ENCODE data around the gene TRIM22. TPM values are rescaled to one million over a fixed set of nuclear protein-coding genes. Genes with fewer than 3 reads are reported as not detected.
"Not testable (repeated sequence)": the region's sequence is repeated elsewhere in the genome, so short reads cannot be mapped to it uniquely, and the experiment has no call there.

TRIM22 gene
- total and polyA plus RNA-seq, 4 donors, result 11.8 to 26.0 (median 19.9) TPM

DNA sequence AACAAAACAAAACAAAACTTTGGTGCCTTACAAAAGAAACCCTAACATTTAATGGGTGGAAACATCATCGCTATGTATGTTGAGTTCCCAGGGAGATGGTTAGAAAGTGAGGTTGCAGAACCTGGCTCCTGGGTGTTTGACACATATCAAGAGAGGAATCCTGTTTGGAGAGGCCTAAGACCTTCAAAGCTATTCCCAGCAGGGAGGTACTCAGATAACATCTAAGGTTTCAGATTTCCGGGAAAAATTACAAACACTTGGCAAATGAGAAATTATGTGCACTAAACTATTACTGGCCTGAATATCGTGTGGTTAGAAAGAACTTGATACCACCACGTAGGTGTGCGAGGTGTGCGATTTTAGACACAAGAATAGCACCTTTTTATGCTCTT lies 23.2 kb upstream of the TRIM22 start:
- no peaks in the 10 kb centered on the region for H3K27me3 ChIP-seq (ENCODE audit: control insufficient read depth, insufficient read depth, low read length)
- no peak overlapping the region for H3K27ac ChIP-seq (ENCODE audit: low read depth, low read length)
- 80% methylated on average over 1 of the region's 6 CpGs for WGBS (ENCODE audit: insufficient coverage)
- H3K9me3 ChIP-seq (ENCODE audit: control insufficient read depth, insufficient read depth, low read length), result no peaks in the 10 kb centered on the region
- H3K36me3 ChIP-seq (ENCODE audit: control insufficient read depth, insufficient read depth, low read length), result no peaks in the 10 kb centered on the region
- no peak overlapping the region for H3K4me3 ChIP-seq (ENCODE audit: low read depth, low read length)
- DNase-seq (ENCODE audit: low read depth in 4 of 6, low spot score in 6 of 6), result no peak
- H3K4me1 ChIP-seq (ENCODE audit: control insufficient read depth, insufficient read depth, low read length), result no peaks in the 10 kb centered on the region

DNA sequence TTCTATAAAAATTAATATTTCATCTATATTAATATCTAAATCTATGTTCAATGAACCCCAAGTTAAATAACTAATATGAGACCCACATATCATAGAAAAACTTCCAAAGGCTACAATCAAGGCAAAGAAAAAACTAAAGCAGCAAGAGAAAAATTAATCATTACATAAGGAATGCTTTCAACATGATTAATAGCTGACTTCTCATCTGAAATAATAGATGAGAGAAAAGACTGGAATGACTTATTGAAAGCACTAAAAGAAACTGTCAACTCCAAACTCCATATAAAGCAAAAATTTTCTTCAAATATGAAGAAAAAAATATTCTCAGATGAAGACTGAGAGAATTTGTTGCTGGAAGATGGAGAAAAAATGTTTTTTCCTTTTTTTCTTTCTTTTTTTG lies 17.8 kb upstream of the TRIM22 start:
- H3K4me1 ChIP-seq (ENCODE audit: control insufficient read depth, insufficient read depth, low read length), result no peaks in the 10 kb centered on the region
- H3K27me3 ChIP-seq (ENCODE audit: control insufficient read depth, insufficient read depth, low read length), result no peaks in the 10 kb centered on the region
- DNase-seq (ENCODE audit: low read depth in 4 of 6, low spot score in 6 of 6), result no peak
- no peak overlapping the region for H3K27ac ChIP-seq (ENCODE audit: low read depth, low read length)
- H3K4me3 ChIP-seq (ENCODE audit: low read depth, low read length), result no peak overlapping the region
- peaks cover 2% of the 10 kb centered on the region for H3K9me3 ChIP-seq (ENCODE audit: control insufficient read depth, insufficient read depth, low read length)
- H3K36me3 ChIP-seq (ENCODE audit: control insufficient read depth, insufficient read depth, low read length), result no peaks in the 10 kb centered on the region

DNA sequence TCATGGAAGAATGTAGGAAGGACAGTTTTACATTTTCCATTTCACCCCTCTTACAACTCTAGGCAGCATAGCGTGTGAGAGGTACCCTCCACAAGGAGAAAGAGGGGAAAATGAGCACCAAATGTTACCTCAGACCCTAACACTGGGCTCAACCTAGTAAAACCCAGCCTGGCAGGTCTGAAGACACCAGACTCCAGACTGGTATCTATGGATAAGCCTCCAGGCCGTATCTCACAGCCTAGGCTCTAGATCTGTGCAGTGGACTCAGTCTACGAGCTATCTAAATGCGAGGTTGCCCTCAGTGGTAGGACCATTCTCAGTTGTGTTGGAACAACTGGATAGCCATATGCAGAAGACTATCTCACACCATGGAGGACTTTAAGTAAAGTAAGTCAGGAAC lies 15.2 kb upstream of the TRIM22 start:
- DNase-seq (ENCODE audit: low read depth in 4 of 6, low spot score in 6 of 6), result no peak
- Histone ChIP-seq H3K27ac (ENCODE audit: low read depth, low read length) (no peak overlapping the region), H3K9me3 (ENCODE audit: control insufficient read depth, insufficient read depth, low read length) (peaks cover 2% of the 10 kb centered on the region), H3K4me1 (ENCODE audit: control insufficient read depth, insufficient read depth, low read length) (no peaks in the 10 kb centered on the region), H3K27me3 (ENCODE audit: control insufficient read depth, insufficient read depth, low read length) (no peaks in the 10 kb centered on the region), H3K36me3 (ENCODE audit: control insufficient read depth, insufficient read depth, low read length) (peaks cover 2% of the 10 kb centered on the region), H3K4me3 (ENCODE audit: low read depth, low read length) (no peak overlapping the region)
- WGBS (ENCODE audit: insufficient coverage), result 90% methylated on average over 2 of the region's 4 CpGs

DNA sequence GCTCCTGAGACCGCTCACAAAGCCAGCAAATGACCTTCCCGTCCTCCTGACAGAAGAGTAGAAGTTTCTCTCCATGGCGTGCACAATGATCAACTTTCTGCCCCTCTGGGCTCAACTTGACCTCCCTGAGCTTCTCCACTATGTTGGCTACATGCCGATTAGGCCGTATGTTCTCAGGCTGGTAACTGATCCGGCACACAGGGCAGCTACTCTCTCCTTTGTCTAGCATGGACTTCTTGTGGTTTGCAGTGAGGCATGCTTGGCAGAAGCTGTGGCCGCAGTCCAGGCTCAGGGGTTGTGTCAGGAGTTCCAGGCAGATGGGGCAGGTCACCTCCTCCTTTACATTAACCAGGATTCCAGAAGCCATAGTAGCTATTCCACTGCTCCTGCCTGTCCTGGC lies 9.8 kb upstream of the TRIM22 start:
- H3K27me3 ChIP-seq (ENCODE audit: control insufficient read depth, insufficient read depth, low read length), result no peaks in the 10 kb centered on the region
- no peak for DNase-seq (ENCODE audit: low read depth in 4 of 6, low spot score in 6 of 6)
- no peak overlapping the region for H3K4me3 ChIP-seq (ENCODE audit: low read depth, low read length)
- no peaks in the 10 kb centered on the region for H3K4me1 ChIP-seq (ENCODE audit: control insufficient read depth, insufficient read depth, low read length)
- 96% methylated on average over 7 of the region's 7 CpGs for WGBS (ENCODE audit: insufficient coverage)
- peaks cover 2% of the 10 kb centered on the region for H3K9me3 ChIP-seq (ENCODE audit: control insufficient read depth, insufficient read depth, low read length)
- peaks cover 2% of the 10 kb centered on the region for H3K36me3 ChIP-seq (ENCODE audit: control insufficient read depth, insufficient read depth, low read length)
- no peak overlapping the region for H3K27ac ChIP-seq (ENCODE audit: low read depth, low read length)

DNA sequence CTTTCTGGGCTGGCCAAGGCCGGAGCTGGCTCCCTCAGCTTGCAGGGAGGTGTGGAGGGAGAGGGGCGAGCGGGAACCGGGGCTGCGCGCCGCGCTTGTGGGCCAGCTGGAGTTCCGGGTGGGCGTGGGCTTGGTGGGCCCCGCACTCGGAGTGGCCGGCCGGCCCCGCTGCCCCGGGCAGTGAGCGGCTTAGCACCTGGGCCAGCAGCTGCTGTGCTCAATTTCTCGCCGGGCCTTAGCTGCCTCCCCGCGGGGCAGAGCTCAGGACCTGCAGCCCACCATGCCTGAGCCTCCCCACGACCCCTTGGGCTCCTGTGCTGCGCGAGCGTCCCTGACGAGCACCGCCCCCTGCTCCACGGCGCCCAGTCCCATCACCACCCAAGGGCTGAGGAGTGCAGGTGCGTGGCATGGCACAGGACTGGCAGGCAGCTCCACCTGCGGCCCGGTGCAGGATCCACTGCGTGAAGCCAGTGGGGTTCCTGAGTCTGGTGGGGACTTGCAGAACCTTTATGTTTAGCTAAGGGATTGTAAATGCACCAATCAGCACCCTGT lies 6.6 kb upstream of the TRIM22 start:
- H3K36me3 ChIP-seq (ENCODE audit: control insufficient read depth, insufficient read depth, low read length), result not testable (repeated sequence)
- WGBS (ENCODE audit: insufficient coverage), result 98% methylated on average over 19 of the region's 33 CpGs

DNA sequence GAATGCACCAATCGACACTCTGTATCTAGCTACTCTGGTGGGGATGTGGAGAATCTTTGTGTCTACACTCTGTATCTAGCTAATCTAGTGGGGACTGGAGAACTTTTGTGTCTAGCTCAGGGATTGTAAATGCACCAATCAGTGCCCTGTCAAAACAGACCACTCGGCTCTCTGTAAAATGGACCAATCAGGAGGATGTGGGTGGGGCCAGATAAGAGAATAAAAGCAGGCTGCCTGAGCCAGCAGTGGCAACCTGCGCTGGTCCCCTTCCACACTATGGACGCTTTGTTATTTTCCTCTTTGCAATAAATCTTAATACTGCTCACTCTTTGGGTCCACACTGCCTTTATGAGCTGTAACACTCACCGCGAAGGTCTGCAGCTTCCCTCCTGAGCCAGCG lies 6.0 kb upstream of the TRIM22 start:
- not testable (repeated sequence) for H3K4me1 ChIP-seq (ENCODE audit: control insufficient read depth, insufficient read depth, low read length); DNase-seq (ENCODE audit: low read depth in 4 of 6, low spot score in 6 of 6); H3K27me3 ChIP-seq (ENCODE audit: control insufficient read depth, insufficient read depth, low read length); H3K27ac ChIP-seq (ENCODE audit: low read depth, low read length); H3K4me3 ChIP-seq (ENCODE audit: low read depth, low read length); H3K9me3 ChIP-seq (ENCODE audit: control insufficient read depth, insufficient read depth, low read length); H3K36me3 ChIP-seq (ENCODE audit: control insufficient read depth, insufficient read depth, low read length)
- 67% methylated on average over 6 of the region's 7 CpGs for WGBS (ENCODE audit: insufficient coverage)

More for the DNA sequence above, 6.6 kb upstream of the TRIM22 start:
- not testable (repeated sequence) for H3K9me3 ChIP-seq (ENCODE audit: control insufficient read depth, insufficient read depth, low read length); H3K4me1 ChIP-seq (ENCODE audit: control insufficient read depth, insufficient read depth, low read length); H3K27me3 ChIP-seq (ENCODE audit: control insufficient read depth, insufficient read depth, low read length); H3K4me3 ChIP-seq (ENCODE audit: low read depth, low read length); DNase-seq (ENCODE audit: low read depth in 4 of 6, low spot score in 6 of 6); H3K27ac ChIP-seq (ENCODE audit: low read depth, low read length)

DNA sequence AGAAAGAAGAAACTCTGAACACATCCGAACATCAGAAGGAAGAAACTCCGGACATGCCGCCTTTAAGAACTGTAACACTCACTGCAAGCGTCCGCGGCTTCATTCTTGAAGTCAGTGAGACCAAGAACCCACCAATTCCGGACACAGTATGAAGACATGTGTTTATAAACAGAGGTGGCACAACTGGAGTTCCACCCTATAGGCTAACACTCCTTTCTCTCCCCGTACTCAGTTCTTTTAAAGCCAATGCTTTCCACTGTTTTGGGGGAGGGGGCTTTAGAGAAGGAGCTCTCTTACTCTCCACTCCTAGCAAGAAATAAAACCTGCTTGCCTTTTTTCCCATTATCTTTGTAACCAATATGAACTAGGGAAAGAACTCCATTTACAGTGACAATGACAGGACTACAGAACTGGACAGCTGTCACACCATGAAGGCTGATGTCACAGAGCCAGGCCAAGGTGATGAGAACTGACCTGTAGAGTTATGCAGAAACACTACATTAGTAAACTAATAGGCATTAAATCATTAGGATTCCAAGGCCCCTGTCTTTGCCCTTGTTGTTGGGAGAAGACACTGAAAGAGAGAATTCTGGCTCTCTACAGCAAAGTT lies 5.4 kb upstream of the TRIM22 start:
- Histone ChIP-seq H3K27me3 (ENCODE audit: control insufficient read depth, insufficient read depth, low read length) (no peaks in the 10 kb centered on the region), H3K4me3 (ENCODE audit: low read depth, low read length) (peak overlapping the region; percentile 67), H3K4me1 (ENCODE audit: control insufficient read depth, insufficient read depth, low read length) (no peaks in the 10 kb centered on the region), H3K36me3 (ENCODE audit: control insufficient read depth, insufficient read depth, low read length) (no peaks in the 10 kb centered on the region), H3K9me3 (ENCODE audit: control insufficient read depth, insufficient read depth, low read length) (no peaks in the 10 kb centered on the region), H3K27ac (ENCODE audit: low read depth, low read length) (peak overlapping the region; percentile 94)
- DNase-seq (ENCODE audit: low read depth in 4 of 6, low spot score in 6 of 6), result no peak
- no CpG with 5 or more reads among the region's 8 CpGs for WGBS (ENCODE audit: insufficient coverage)

DNA sequence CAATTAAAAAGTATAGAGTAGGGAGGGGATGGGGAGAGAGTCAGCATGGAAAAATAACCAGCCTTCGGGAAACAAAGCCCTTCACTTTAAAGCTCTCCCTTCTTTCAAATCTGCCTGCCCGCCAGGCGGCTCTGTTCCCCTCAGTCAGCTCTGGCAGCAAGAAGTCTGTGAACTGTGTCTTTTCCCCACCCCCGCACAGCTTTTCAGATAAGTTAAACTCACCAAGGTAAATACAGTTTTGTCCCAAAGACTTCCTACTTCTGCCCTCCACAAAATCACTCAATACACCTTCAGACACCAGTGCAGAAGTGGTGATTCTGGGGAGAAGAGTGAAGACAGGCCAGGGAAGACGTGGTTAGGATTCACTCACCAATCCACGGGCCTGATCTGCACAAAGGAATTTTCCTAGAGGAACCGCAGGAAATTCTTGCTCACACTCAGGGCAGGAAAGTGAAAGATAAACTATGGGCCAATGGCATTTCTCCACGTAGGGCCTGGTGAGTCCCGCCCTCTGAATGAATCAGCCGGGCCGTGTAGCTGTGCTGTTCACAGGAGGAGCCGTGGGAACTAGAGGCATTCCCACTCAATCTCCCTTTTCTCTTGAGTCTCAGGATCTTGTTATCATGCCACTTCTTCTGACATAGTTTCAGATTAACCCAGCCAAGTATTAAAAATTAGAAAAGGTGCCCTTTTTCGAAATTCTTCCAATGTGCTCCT lies 4.8 kb upstream of the TRIM22 start, which contains the start of gene TRIM5:
Gene TRIM5 (minus strand): TSS at position 429 of the 717 bp plus-strand sequence. CDS start 4,897 bp downstream, outside the sequence.
- Histone ChIP-seq H3K36me3 (ENCODE audit: control insufficient read depth, insufficient read depth, low read length) (no peaks in the 10 kb centered on the region), H3K27ac (ENCODE audit: low read depth, low read length) (peak within 1 kb of the TSS; percentile 94), H3K9me3 (ENCODE audit: control insufficient read depth, insufficient read depth, low read length) (no peaks in the 10 kb centered on the region), H3K27me3 (ENCODE audit: control insufficient read depth, insufficient read depth, low read length) (no peaks in the 10 kb centered on the region), H3K4me3 (ENCODE audit: low read depth, low read length) (peak within 1 kb of the TSS; percentile 67), H3K4me1 (ENCODE audit: control insufficient read depth, insufficient read depth, low read length) (no peaks in the 10 kb centered on the region)
- DNase-seq (ENCODE audit: low read depth in 4 of 6, low spot score in 6 of 6), result peak; percentile 36 to 94 (median 62)
- WGBS (ENCODE audit: insufficient coverage), result 17% methylated on average over 11 of the region's 13 CpGs

DNA sequence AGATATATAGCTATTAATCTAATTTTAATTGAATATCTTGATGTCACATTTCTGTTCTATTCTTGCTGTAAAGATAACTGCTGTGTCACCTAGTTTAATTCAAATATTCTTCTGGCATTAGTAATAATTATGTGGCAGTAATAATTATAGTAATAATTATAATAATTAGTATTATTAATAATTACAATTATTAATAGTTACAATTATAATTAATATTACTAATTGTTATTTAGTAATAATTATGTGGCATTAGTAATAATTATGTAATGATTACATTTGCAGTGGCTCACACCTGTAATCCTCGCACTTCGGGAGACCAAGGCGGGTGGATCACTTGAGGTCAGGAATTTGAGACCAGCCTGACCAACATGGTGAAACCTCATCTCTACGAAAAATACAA lies 3.2 kb upstream of the TRIM22 start:
- H3K27ac ChIP-seq (ENCODE audit: low read depth, low read length), result no peak overlapping the region
- no peak for DNase-seq (ENCODE audit: low read depth in 4 of 6, low spot score in 6 of 6)
- no peaks in the 10 kb centered on the region for H3K9me3 ChIP-seq (ENCODE audit: control insufficient read depth, insufficient read depth, low read length)
- no peaks in the 10 kb centered on the region for H3K4me1 ChIP-seq (ENCODE audit: control insufficient read depth, insufficient read depth, low read length)
- H3K36me3 ChIP-seq (ENCODE audit: control insufficient read depth, insufficient read depth, low read length), result no peaks in the 10 kb centered on the region
- no peaks in the 10 kb centered on the region for H3K27me3 ChIP-seq (ENCODE audit: control insufficient read depth, insufficient read depth, low read length)
- no peak overlapping the region for H3K4me3 ChIP-seq (ENCODE audit: low read depth, low read length)
- WGBS (ENCODE audit: insufficient coverage), result 100% methylated on average over 1 of the region's 4 CpGs

DNA sequence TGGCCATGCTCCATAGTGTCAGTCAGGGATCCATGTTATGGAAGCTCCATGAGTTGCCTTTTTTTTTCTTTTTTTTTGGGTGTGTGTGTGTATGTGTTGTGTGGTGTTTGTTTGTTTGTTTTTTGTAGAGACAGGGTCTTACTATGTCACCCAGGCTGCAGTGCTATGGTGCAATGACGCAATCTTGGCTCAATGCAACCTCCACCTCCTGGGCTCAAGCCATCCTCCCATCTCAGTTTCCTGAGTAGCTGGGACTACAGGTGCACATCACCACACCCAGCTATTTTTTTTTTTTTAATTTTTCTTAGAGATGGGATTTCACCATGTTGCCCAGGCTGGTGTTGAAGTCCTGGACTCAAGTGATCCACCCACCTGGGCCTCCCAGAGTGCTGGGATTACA lies 1.1 kb upstream of the TRIM22 start:
- no CpG with 5 or more reads among the region's 1 CpG for WGBS (ENCODE audit: insufficient coverage)
- Histone ChIP-seq H3K27me3 (ENCODE audit: control insufficient read depth, insufficient read depth, low read length) (no peaks in the 10 kb centered on the region), H3K27ac (ENCODE audit: low read depth, low read length) (no peak overlapping the region), H3K4me1 (ENCODE audit: control insufficient read depth, insufficient read depth, low read length) (no peaks in the 10 kb centered on the region), H3K4me3 (ENCODE audit: low read depth, low read length) (no peak overlapping the region), H3K36me3 (ENCODE audit: control insufficient read depth, insufficient read depth, low read length) (no peaks in the 10 kb centered on the region), H3K9me3 (ENCODE audit: control insufficient read depth, insufficient read depth, low read length) (no peaks in the 10 kb centered on the region)
- no peak for DNase-seq (ENCODE audit: low read depth in 4 of 6, low spot score in 6 of 6)

Measured in spinal cord (tissue), 10 donors.